ENCODE results near the gene RAB27B. TPM values are rescaled to one million over a fixed set of nuclear protein-coding genes. Genes with fewer than 3 reads are reported as not detected.

Gene RAB27B
- total RNA-seq, 1 donor from 2014 or later: 0.08 TPM

GRCh38 chr18:54856105-54856646 is 27.9 kb downstream of the RAB27B start:
- intact Hi-C loops (cut with DNase I): no loop called here
- no peak for DNase-seq (ENCODE audit: low spot score)

GRCh38 chr18:54857499-54857898 is 29.2 kb downstream of the RAB27B start:
- intact Hi-C loops (cut with DNase I): no loop called here
- no peak for DNase-seq (ENCODE audit: low spot score)

DNA sequence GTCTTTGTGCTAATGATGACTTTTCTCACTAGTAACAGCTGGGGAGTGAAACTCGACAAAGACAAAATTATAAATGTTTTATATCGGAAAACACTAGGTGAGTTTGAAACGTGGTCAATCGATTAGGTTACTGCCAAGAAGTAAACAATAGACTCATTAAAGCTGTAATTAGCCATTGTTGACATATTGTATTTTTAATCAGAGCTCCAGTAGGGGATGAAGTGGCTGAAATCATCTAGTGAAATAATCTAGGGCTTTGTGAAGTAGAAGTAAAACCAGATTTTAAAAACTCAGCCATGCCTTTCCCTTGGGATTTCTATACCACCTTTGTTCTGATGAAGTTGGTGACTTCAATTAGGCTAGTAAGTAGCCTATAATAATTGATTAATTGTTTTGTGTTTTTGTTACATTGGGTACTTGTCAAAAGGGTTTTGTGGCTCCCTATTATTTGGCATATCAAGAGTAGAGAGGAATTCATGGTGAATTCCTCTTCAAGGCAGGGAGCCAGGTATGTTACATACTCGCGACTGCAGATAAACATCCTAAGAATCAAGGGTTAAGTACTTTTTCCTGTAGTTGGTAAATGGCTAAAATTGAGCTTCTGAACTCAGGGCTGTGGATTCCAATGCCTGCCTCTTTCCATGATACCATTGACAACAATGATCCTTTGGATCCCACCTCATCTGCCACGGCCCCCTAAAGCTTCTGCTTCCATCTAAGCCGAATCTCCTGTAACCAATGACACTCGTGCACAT is 31.6 kb downstream of the RAB27B start:
- DNase-seq (ENCODE audit: low spot score): no peak
- intact Hi-C loops (cut with DNase I): no loop called here

GRCh38 chr18:54860941-54861340 is 32.7 kb downstream of the RAB27B start:
- DNase-seq (ENCODE audit: low spot score): no peak
- intact Hi-C loops (cut with DNase I): no loop called here

DNA sequence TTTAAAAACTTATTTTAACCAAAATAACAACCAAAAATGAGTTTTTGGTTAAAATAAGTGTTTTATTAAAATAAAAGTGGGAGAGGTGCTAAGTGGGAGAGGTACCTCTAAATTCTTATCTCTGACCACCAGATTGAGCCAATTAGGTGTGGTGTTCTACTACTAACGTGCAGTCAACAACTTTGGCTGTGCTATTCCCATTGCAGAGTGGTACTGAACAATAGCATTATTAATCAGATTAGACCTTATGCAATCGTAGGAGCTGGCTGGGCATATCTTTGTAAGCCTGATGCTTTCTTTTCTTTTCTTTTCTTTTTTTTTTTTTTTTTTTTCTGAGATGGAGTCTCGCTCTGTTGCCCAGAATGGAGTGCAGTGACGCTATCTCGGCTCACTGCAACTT is 38.9 kb downstream of the RAB27B start:
- intact Hi-C loops (cut with DNase I): no loop called here
- DNase-seq (ENCODE audit: low spot score): no peak

DNA sequence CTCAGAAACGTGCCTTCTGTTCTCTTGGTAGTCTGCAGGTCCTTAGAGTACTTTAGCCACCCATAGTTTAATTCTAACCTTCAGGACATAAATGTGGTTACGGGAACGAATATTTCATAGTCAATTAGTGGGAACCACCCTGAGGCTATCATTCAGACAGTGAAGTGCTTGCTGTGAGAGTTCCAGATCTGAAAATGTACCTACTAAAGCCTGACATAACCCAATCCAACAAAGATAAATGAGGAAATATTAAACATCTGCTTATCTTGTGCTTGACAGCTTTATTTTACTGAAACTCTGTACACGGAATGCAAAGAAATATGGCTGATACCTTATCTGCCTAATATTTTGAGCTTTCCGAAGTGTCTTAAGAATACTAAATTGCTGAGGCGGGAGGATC is 43.0 kb downstream of the RAB27B start:
- no peak for DNase-seq (ENCODE audit: low spot score)
- intact Hi-C loops (cut with DNase I): no loop called here

DNA sequence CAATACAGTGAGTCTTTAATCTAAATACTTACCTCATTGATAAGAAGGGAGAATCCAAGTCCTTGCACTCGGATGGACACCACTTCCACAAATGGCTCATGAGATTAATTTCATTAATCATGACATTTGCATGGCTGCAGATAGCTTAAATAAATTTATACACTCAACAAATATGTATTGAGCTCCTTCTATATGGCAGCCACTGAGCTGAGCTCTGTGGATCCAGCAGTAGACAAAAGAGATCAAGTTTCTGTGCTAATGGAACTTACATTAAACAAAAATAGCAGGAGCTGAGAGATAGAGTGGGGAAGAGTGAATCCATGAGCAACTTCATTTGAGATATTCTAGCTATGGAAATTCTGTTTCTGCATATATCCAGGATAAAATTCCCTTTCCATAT is 44.4 kb downstream of the RAB27B start:
- intact Hi-C loops (cut with DNase I): no loop called here
- DNase-seq (ENCODE audit: low spot score): no peak

DNA sequence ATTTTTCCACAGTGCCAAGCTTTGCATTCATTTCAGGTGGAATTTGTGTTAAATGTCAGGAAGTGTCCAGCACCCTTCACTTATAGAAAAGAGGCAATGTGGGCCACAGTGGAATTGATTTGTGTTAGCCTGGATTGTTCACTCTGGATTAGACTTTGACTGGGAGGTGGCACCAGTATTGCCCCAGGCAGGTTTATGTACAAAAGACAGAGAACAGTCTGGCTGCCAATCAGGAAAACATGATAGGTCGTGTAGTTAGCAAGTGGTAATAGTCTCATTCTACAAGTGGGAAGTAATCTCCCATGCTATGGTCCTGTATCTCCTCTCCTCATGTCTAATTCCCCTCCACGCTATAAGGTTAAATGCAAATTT is 45.6 kb downstream of the RAB27B start:
- DNase-seq (ENCODE audit: low spot score): no peak
- intact Hi-C loops (cut with DNase I): no loop called here

- intact Hi-C loops (cut with DNase I): no loop called here
- DNase-seq (ENCODE audit: low spot score): no peak
Measured at GRCh38 chr18:54875063-54875462, 46.8 kb downstream of the RAB27B start.

GRCh38 chr18:54877076-54877475 is 48.8 kb downstream of the RAB27B start:
- intact Hi-C loops (cut with DNase I): no loop called here
- DNase-seq (ENCODE audit: low spot score): no peak

- DNase-seq (ENCODE audit: low spot score): no peak
- intact Hi-C loops (cut with DNase I): no loop called here
Measured at GRCh38 chr18:54878159-54878622, 49.9 kb downstream of the RAB27B start.

DNA sequence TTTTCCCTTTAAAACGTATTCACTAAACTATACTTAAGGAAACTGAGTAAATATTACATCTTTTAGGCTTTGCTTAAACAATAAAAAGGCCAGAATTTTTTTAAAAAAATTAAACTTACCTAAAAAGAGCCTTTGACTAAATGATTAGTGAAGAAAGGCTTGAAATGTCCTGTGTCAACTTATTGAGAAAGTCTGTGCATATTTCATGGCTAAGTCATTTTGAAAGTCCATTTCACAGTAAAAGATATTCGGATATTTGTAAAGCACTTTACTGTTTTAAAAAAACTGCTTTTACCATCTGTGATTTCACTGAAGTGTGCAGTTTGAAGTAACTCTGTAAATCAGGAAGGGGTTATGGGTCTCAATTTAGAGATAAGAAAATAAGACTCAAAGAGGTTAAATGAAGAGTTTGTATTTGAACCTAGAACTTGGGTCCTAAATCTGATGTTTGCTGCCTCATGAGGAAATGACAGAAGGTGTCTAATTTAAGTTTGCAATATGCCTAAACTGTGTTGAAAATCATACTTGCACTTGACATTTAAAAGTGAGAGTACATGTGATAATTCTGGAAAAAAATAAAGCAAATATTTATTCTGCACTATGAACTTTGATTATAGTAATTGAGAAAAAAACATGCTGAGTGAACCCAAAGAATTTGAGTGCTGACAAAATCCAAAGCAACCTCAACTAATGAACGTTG is 50.5 kb downstream of the RAB27B start:
- no peak for DNase-seq (ENCODE audit: low spot score)
- intact Hi-C loops (cut with DNase I): no loop called here

- no peak for DNase-seq (ENCODE audit: low spot score)
- intact Hi-C loops (cut with DNase I): no loop called here
Measured at GRCh38 chr18:54879691-54880090, 51.4 kb downstream of the RAB27B start.

- intact Hi-C loops (cut with DNase I): no loop called here
- no peak for DNase-seq (ENCODE audit: low spot score)
Measured at GRCh38 chr18:54880395-54881105, 52.3 kb downstream of the RAB27B start.

GRCh38 chr18:54881229-54881768 is 53.0 kb downstream of the RAB27B start:
- intact Hi-C loops (cut with DNase I): no loop called here
- no peak for DNase-seq (ENCODE audit: low spot score)

DNA sequence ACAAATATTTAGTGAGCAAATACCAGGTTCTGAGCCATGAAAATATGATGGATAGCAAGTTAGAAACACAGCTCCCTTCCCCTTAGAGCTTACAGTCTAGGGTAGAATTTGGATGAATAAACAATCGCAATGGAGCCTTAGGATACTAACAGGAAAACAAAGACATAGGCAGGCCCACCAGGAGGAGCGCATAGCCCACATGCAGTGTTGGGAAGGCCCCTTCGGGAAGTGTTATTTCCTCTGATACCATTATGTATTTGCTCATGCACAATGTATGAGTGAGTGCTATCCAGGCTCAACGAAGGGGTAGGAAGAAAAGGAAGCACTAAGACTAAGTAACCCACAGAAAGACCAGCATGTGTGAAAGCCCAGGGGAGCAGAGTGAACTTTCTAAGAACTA is 54.0 kb downstream of the RAB27B start:
- intact Hi-C loops (cut with DNase I): no loop called here
- DNase-seq (ENCODE audit: low spot score): no peak

DNA sequence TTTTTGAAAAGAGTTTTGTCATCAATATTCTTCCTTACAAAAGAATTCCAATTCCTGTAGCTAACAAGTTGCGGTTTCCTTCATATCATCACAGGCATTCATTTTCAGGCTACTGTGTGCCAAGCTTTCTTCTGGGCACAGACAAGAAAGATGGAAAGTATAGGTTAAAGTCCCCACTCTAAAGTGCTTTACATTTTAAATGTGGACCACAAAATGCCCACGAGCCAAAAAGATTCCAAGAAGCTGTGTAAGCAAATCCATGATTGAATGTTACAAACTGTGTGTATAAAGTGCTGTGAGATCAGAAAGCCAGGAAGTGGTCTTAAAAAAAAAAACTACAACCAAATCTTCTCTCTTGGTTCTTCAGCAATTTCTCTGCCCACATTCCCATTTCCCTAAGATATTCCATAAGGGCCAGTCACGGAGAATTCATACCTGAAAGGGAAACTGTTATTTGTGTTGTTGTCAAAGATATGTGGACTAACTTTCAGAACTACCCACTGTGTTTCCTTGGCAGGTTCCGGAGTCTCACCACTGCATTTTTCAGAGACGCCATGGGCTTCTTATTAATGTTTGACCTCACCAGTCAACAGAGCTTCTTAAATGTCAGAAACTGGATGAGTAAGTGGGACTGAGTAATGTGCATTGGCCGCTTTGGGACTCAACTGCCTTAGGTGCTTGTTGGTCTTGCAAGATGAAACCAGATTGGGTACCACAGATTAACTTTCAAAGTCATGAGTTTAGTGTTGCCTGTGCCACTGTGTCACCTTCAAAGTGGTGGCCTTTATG is 55.7 kb downstream of the RAB27B start:
- DNase-seq (ENCODE audit: low spot score): no peak
- intact Hi-C loops (cut with DNase I): no loop called here

DNA sequence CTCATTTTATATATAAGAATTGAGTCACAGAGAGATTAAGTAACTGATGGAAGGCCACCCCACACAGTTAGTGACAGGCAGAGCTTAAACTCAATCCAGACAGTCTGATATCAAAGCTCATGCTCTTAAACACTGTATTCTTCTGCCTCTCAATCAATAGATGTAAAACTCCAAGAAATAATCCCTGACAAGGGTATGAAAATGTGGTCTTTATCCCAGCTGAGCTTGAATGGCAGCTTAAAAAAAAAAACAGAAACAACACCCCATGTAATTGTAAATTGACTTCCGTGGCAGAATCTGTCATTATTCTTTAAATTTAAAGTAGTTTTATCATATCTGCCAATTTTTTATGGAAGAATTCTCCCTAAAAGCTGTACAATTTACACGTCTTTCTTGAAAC is 60.1 kb downstream of the RAB27B start:
- no peak for DNase-seq (ENCODE audit: low spot score)
- intact Hi-C loops (cut with DNase I): no loop called here

GRCh38 chr18:54888933-54889332 is 60.7 kb downstream of the RAB27B start:
- intact Hi-C loops (cut with DNase I): no loop called here
- DNase-seq (ENCODE audit: low spot score): no peak

Measured in cardiac septum (tissue), 1 donor.